Measurements from ENCODE around the gene UGT1A10.
"Not testable (repeated sequence)": the region's sequence is repeated elsewhere in the genome, so short reads cannot be mapped to it uniquely, and the experiment has no call there.

UGT1A10 gene

GRCh38 chr2:233638836-233639235, 2.6 kb downstream of the UGT1A10 start:
- no peaks in the 10 kb centered on the region for H3K36me3 Mint-ChIP-seq
- ATAC-seq (no peak), DNase-seq (ENCODE audit: low spot score in 2 of 2) (no peak)
- H3K4me1 Mint-ChIP-seq, result no peaks in the 10 kb centered on the region
- peaks cover 6% of the 10 kb centered on the region for H3K9me3 Mint-ChIP-seq
- H3K27ac Mint-ChIP-seq, result no peak overlapping the region
- H3K4me3 Mint-ChIP-seq, result no peak overlapping the region

DNA sequence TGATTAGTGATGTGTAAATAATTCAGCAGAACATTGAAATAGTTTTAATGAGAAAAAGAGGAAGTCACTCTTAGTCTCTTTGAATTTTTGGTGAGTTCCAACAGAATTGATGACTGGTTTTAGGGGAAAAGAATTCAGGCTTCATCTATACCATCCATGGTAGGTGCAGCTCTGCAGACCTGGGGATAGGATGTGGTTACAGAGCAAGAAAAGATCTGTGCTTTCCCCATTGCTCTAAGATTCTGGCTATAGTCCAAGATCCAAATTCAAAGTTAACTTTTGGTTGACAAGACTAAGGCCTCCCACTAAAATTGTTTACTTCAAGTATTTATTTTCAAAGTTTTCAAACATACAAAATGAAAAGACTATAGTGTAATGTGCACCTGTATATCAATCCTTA, 3.6 kb downstream of the UGT1A10 start:
- no peak for DNase-seq (ENCODE audit: low spot score in 2 of 2)
- Mint-ChIP-seq H3K4me3 (no peak overlapping the region), H3K27ac (no peak overlapping the region), H3K4me1 (no peaks in the 10 kb centered on the region), H3K9me3 (peaks cover 6% of the 10 kb centered on the region), H3K36me3 (no peaks in the 10 kb centered on the region)
- ATAC-seq, result no peak

GRCh38 chr2:233643128-233643527, 6.9 kb downstream of the UGT1A10 start:
- Mint-ChIP-seq H3K4me1 (no peaks in the 10 kb centered on the region), H3K4me3 (no peak overlapping the region), H3K9me3 (peaks cover 11% of the 10 kb centered on the region), H3K27ac (no peak overlapping the region), H3K36me3 (no peaks in the 10 kb centered on the region)
- DNase-seq (ENCODE audit: low spot score in 2 of 2) (no peak), ATAC-seq (no peak)

DNA sequence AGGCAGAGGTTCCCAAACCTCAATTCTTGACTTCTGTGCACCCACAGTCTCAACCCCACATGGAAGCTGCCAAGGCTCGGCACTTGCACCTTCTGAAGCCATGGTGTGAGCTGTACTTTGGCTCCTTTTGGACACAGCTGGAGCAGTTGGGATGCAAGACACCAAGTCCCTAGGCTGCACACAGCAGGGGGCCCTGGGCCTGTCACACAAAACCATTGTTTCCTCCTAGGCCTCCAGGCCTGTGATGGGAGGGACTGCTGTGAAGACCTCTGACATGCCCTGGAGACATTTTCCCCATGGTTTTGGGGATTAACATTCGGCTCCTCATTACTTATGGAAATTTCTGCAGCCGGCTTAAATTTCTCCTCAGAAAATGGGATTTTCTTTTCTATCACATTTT, 9.8 kb downstream of the UGT1A10 start:
- not testable (repeated sequence) for DNase-seq (ENCODE audit: low spot score in 2 of 2); H3K36me3 Mint-ChIP-seq; H3K27ac Mint-ChIP-seq; H3K4me1 Mint-ChIP-seq; H3K4me3 Mint-ChIP-seq; ATAC-seq
- peaks cover 11% of the 10 kb centered on the region for H3K9me3 Mint-ChIP-seq

GRCh38 chr2:233650981-233651380, 14.7 kb downstream of the UGT1A10 start:
- peaks cover 5% of the 10 kb centered on the region for H3K9me3 Mint-ChIP-seq
- no peak for DNase-seq (ENCODE audit: low spot score in 2 of 2)
- H3K4me3 Mint-ChIP-seq, result no peak overlapping the region
- H3K36me3 Mint-ChIP-seq, result no peaks in the 10 kb centered on the region
- no peak for ATAC-seq
- H3K4me1 Mint-ChIP-seq, result no peaks in the 10 kb centered on the region
- H3K27ac Mint-ChIP-seq, result no peak overlapping the region

DNA sequence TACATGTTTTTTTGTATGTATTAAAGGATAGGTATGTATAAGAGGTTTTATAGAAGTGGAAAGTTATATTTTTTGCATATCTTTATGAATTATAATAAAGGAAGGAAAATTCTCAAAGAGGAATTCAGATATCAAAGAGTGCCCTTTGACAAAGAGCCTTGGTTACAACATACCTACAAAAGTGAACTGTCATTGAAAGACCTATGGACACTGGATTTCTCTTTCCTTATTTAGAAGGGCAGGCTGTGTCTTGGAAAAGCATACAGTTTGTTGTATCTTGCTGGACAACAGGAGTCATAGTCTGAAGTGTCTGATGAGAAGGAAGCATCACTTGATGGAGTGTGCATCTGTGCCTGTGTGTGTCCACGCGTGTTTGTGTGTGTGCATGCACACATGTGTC, 15.2 kb downstream of the UGT1A10 start:
- peaks cover 4% of the 10 kb centered on the region for H3K9me3 Mint-ChIP-seq
- no peak for ATAC-seq
- H3K4me3 Mint-ChIP-seq, result no peak overlapping the region
- no peak for DNase-seq (ENCODE audit: low spot score in 2 of 2)
- no peak overlapping the region for H3K27ac Mint-ChIP-seq
- H3K36me3 Mint-ChIP-seq, result no peaks in the 10 kb centered on the region
- no peaks in the 10 kb centered on the region for H3K4me1 Mint-ChIP-seq

DNA sequence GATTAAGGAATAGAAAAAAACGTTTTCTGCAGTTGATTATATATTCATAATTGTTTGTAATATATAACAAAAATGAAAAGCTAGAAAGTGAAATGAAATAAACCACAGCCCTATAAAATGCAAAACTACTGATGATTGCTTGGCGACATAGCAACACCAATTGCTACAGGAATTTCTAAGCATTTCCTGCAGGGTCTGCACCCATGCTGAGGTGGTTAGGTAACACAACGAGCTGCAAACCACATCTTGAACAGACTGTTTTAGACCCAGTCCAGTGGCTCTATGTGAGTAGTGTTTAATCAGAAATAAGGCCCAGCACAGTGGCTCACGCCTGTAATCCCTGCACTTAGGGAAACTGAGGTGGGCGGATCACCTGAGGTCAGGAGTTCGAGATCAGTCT, 18.3 kb downstream of the UGT1A10 start:
- no peaks in the 10 kb centered on the region for H3K36me3 Mint-ChIP-seq
- no peaks in the 10 kb centered on the region for H3K4me1 Mint-ChIP-seq
- no peak for ATAC-seq
- no peak for DNase-seq (ENCODE audit: low spot score in 2 of 2)
- no peak overlapping the region for H3K27ac Mint-ChIP-seq
- no peak overlapping the region for H3K4me3 Mint-ChIP-seq
- H3K9me3 Mint-ChIP-seq, result no peaks in the 10 kb centered on the region

- H3K36me3 Mint-ChIP-seq, result no peaks in the 10 kb centered on the region
- H3K9me3 Mint-ChIP-seq, result no peaks in the 10 kb centered on the region
- H3K27ac Mint-ChIP-seq, result no peak overlapping the region
- no peak for ATAC-seq
- no peak for DNase-seq (ENCODE audit: low spot score in 2 of 2)
- no peak overlapping the region for H3K4me3 Mint-ChIP-seq
- H3K4me1 Mint-ChIP-seq, result no peaks in the 10 kb centered on the region
Observed at GRCh38 chr2:233655043-233655442, 18.8 kb downstream of the UGT1A10 start.

DNA sequence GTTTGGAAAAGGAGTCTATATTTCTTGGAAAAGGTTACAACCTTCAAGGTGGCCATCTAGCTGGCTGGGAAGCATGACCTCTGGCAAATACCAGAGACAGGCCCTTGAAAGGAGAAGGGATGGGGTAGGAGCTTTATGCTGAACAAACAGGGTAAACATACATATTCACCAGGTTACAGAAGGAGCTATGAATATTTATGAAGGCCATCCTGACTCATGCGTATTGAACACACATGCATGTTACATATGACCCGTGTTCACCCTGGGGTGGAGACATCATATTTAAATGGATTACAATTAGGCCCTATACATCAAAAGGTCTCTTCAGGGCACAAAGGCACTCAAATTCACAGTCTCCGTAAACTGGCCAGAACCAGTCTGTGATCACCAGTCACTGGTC, 19.7 kb downstream of the UGT1A10 start:
- H3K4me1 Mint-ChIP-seq; DNase-seq (ENCODE audit: low spot score in 2 of 2); ATAC-seq; H3K27ac Mint-ChIP-seq; H3K36me3 Mint-ChIP-seq; H3K4me3 Mint-ChIP-seq; H3K9me3 Mint-ChIP-seq: not testable (repeated sequence)

DNA sequence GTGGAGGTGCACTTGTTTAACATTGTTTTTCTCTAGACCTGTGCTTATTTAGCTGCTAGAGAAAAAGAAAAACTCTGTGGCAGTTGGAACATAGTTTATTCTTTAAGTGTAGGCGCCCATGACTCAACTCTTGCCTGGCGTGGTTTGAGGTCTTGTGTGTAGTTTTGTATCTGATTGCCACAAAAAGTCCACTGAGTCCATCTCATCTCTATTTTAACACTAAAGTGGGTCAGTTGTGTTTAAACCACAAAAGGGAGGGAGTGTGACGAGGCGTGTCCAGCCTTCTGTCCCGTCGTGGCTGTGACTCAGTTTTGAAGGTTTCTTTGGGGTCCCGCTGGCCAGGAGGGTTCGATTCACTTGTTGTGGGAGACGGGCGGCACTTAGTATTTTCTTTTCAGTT, 20.2 kb downstream of the UGT1A10 start:
- DNase-seq (ENCODE audit: low spot score in 2 of 2) (no peak), ATAC-seq (peak; percentile 72)
- Mint-ChIP-seq H3K4me3 (no peak overlapping the region), H3K9me3 (no peaks in the 10 kb centered on the region), H3K4me1 (no peaks in the 10 kb centered on the region), H3K36me3 (no peaks in the 10 kb centered on the region), H3K27ac (no peak overlapping the region)

- ATAC-seq (no peak), DNase-seq (ENCODE audit: low spot score in 2 of 2) (no peak)
- H3K4me3 Mint-ChIP-seq, result no peak overlapping the region
- no peak overlapping the region for H3K27ac Mint-ChIP-seq
- no peaks in the 10 kb centered on the region for H3K4me1 Mint-ChIP-seq
- no peaks in the 10 kb centered on the region for H3K9me3 Mint-ChIP-seq
- no peaks in the 10 kb centered on the region for H3K36me3 Mint-ChIP-seq
Observed at GRCh38 chr2:233658610-233659009, 22.4 kb downstream of the UGT1A10 start.

GRCh38 chr2:233663911-233664310, 27.7 kb downstream of the UGT1A10 start:
- no peaks in the 10 kb centered on the region for H3K4me1 Mint-ChIP-seq
- no peak overlapping the region for H3K27ac Mint-ChIP-seq

DNA sequence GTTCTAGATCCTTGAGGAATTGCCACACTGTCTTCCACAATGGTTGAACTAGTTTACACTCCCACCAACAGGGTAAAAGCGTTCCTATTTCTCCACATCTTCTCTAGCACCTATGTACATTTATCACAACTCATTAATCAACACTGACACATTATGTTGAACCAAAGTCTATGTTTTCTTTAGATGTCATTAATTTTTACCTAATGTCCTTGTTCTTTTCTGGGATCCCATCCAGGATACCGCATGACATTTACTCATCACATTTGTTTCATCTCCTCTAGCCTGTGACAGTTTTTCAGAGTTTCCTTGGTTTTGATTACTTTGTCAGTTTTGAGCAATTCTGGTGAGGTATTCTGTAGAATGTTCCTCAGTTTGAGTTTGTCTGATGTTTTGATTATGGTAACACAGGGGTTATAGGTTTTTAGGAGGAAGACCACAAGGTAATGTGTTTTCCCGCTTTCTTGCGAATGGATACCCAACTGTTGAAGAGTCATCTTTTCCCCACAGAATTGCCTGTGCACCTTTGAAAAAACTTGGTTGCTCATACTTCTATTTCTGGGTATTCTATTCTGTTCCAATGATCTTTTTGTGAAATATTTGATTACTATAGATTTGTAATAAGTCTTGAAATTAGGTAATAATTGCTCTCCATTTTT, 32.5 kb downstream of the UGT1A10 start:
- Mint-ChIP-seq H3K9me3 (no peaks in the 10 kb centered on the region), H3K36me3 (no peaks in the 10 kb centered on the region), H3K27ac (no peak overlapping the region), H3K4me3 (no peak overlapping the region), H3K4me1 (no peaks in the 10 kb centered on the region)
- DNase-seq (ENCODE audit: low spot score in 2 of 2) (no peak), ATAC-seq (no peak)

More at GRCh38 chr2:233663911-233664310, 27.7 kb downstream of the UGT1A10 start:
- H3K4me3 Mint-ChIP-seq, result no peak overlapping the region
- DNase-seq (ENCODE audit: low spot score in 2 of 2) (no peak), ATAC-seq (no peak)
- H3K36me3 Mint-ChIP-seq, result no peaks in the 10 kb centered on the region
- H3K9me3 Mint-ChIP-seq, result no peaks in the 10 kb centered on the region

DNA sequence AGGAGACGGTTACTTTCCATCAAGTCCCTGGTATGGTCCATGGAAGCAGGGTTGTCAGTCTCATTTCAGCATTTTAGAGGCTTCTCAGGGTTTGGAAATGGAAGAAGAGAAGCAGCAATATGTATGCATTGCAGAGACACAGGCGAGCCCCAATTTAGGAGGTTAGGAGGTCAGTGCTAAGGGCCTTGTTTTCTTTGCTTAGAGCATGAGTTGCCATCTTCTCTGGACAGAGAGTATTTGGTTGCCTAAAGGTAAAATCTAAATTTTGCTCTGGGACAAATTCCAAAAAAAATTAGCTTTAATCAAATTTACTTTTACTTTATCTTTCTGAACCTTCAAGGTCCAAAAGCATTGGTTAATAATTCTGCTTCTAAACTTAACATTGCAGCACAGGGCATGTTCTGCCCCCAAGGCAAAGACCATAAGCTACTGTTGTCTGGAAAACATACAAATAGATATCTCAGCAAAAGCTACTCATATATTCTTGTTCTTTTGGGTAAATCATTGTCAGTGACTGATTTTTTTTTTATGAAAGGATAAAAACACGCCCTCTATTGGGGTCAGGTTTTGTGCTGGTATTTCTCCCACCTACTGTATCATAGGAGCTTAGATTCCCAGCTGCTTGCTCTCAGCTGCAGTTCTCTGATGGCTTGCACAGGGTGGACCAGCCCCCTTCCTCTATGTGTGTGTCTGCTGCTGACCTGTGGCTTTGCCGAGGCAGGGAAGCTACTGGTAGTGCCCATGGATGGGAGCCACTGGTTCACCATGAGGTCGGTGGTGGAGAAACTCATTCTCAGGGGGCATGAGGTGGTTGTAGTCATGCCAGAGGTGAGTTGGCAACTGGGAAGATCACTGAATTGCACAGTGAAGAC, 35.3 kb downstream of the UGT1A10 start, which contains the start of gene UGT1A9:
TSS of gene UGT1A9 (plus strand) at position 609 of the 872 bp plus-strand sequence. CDS start at position 646, 37 bp downstream.
- no peak within 1 kb of the TSS for H3K27ac Mint-ChIP-seq
- no peak for ATAC-seq
- no peaks in the 10 kb centered on the region for H3K4me1 Mint-ChIP-seq
- no peaks in the 10 kb centered on the region for H3K9me3 Mint-ChIP-seq
- H3K4me3 Mint-ChIP-seq, result no peak within 1 kb of the TSS
- no peaks in the 10 kb centered on the region for H3K36me3 Mint-ChIP-seq
- no peak for DNase-seq (ENCODE audit: low spot score in 2 of 2)

GRCh38 chr2:233672886-233673285, 36.6 kb downstream of the UGT1A10 start:
- no peak for DNase-seq (ENCODE audit: low spot score in 2 of 2)
- no peak for ATAC-seq
- H3K4me1 Mint-ChIP-seq, result no peaks in the 10 kb centered on the region
- no peaks in the 10 kb centered on the region for H3K36me3 Mint-ChIP-seq
- no peak overlapping the region for H3K4me3 Mint-ChIP-seq
- H3K9me3 Mint-ChIP-seq, result no peaks in the 10 kb centered on the region
- H3K27ac Mint-ChIP-seq, result no peak overlapping the region

DNA sequence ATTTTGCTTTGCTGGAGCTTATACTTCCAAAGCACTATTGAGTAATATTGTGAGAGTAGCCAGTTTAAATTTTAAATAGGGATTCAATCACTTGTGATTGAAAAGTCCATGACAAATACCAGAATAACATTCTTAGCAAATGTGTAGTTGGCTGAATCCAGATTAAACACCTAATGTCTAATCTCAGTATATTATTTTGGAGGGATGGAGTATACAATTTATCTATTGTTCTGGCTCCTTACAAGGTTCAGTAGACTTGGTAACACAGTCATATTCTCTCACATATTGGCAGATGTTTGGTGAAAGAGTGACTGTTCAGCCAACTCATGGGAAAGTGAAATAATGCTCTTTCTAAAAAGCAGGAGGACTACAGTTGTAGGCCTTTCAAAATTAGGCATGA, 37.6 kb downstream of the UGT1A10 start:
- Mint-ChIP-seq H3K4me3 (no peak overlapping the region), H3K4me1 (no peaks in the 10 kb centered on the region), H3K9me3 (no peaks in the 10 kb centered on the region), H3K36me3 (no peaks in the 10 kb centered on the region), H3K27ac (no peak overlapping the region)
- no peak for DNase-seq (ENCODE audit: low spot score in 2 of 2)
- no peak for ATAC-seq

Measured in stimulated activated effector memory CD8-positive, alpha-beta T cell treated with anti-CD3 and anti-CD28 coated beads, Interleukin-12 subunit alpha, Interleukin-12 subunit beta, amount 100 ng/mL, for 72 hours (primary cell).